ENCODE measurements around the gene ROBO4. TPM values are rescaled to one million over a fixed set of nuclear protein-coding genes. Genes with fewer than 3 reads are reported as not detected.

The ROBO4 gene
- total and polyA plus RNA-seq, 2 experiments from 2014 or later = not detected

DNA sequence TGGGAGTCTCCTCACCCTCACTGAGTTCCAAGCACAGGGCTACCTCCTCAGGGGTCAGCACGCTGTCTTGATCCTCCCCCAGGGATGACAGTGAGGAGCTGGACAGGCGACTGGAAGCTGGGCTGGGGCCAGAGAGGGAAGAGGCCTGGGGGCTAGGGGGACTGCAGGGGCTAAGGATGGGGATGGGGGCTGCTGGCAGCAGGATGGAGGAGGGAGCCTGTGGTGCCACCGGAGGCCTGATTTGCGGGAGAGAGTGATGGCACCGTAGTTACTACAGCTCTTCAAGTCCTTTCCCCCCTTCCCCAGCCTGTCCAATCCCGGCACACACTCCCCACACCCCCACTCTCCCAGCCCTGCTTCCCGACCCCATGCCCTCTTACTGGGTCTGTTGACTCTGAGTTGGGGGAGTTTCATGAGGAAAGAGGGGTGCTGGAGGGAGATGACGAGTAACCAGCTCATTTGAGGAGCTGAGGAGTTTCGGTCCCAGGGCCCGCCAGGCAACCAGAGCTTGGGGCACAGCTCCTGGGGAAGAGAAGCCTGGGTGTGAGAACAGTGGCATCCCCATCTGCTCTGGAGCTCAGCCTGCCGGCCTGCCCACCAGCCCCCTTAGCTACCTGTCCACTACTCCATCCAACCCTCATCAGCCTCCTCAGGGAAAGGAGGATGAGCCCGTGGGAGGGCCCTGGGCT lies 10.5 kb downstream of the ROBO4 start (continued):
- TF ChIP-seq, protein P1, sequence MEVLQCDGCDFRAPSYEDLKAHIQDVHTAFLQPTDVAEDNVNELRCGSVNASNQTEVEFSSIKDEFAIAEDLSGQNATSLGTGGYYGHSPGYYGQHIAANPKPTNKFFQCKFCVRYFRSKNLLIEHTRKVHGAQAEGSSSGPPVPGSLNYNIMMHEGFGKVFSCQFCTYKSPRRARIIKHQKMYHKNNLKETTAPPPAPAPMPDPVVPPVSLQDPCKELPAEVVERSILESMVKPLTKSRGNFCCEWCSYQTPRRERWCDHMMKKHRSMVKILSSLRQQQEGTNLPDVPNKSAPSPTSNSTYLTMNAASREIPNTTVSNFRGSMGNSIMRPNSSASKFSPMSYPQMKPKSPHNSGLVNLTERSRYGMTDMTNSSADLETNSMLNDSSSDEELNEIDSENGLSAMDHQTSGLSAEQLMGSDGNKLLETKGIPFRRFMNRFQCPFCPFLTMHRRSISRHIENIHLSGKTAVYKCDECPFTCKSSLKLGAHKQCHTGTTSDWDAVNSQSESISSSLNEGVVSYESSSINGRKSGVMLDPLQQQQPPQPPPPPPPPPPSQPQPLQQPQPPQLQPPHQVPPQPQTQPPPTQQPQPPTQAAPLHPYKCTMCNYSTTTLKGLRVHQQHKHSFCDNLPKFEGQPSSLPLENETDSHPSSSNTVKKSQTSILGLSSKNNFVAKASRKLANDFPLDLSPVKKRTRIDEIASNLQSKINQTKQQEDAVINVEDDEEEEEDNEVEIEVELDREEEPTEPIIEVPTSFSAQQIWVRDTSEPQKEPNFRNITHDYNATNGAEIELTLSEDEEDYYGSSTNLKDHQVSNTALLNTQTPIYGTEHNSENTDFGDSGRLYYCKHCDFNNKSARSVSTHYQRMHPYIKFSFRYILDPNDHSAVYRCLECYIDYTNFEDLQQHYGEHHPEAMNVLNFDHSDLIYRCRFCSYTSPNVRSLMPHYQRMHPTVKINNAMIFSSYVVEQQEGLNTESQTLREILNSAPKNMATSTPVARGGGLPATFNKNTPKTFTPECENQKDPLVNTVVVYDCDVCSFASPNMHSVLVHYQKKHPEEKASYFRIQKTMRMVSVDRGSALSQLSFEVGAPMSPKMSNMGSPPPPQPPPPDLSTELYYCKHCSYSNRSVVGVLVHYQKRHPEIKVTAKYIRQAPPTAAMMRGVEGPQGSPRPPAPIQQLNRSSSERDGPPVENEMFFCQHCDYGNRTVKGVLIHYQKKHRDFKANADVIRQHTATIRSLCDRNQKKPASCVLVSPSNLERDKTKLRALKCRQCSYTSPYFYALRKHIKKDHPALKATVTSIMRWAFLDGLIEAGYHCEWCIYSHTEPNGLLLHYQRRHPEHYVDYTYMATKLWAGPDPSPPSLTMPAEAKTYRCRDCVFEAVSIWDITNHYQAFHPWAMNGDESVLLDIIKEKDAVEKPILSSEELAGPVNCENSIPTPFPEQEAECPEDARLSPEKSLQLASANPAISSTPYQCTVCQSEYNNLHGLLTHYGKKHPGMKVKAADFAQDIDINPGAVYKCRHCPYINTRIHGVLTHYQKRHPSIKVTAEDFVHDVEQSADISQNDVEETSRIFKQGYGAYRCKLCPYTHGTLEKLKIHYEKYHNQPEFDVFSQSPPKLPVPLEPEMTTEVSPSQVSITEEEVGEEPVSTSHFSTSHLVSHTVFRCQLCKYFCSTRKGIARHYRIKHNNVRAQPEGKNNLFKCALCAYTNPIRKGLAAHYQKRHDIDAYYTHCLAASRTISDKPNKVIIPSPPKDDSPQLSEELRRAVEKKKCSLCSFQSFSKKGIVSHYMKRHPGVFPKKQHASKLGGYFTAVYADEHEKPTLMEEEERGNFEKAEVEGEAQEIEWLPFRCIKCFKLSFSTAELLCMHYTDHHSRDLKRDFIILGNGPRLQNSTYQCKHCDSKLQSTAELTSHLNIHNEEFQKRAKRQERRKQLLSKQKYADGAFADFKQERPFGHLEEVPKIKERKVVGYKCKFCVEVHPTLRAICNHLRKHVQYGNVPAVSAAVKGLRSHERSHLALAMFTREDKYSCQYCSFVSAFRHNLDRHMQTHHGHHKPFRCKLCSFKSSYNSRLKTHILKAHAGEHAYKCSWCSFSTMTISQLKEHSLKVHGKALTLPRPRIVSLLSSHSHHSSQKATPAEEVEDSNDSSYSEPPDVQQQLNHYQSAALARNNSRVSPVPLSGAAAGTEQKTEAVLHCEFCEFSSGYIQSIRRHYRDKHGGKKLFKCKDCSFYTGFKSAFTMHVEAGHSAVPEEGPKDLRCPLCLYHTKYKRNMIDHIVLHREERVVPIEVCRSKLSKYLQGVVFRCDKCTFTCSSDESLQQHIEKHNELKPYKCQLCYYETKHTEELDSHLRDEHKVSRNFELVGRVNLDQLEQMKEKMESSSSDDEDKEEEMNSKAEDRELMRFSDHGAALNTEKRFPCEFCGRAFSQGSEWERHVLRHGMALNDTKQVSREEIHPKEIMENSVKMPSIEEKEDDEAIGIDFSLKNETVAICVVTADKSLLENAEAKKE (CRISPR knock-in tag; IDR thresholded peaks at IDR 0.05) = no peak
- TF ChIP-seq POLR2AphosphoS5 (IDR thresholded peaks at IDR 0.05; ENCODE audit: low read depth) (no peak), EZH2phosphoT487 (IDR thresholded peaks at IDR 0.05; ENCODE audit: unreplicated experiment) (no peak), ZNF114 (CRISPR knock-in tag; IDR thresholded peaks at IDR 0.05) (no peak), CREB1 (CRISPR knock-in tag; IDR thresholded peaks at IDR 0.05; ENCODE audit: low read depth) (no peak), NANOG (IDR thresholded peaks at IDR 0.05; ENCODE audit: borderline replicate concordance) (no peak), JUNB (IDR thresholded peaks at IDR 0.05; ENCODE audit: unreplicated experiment) (no peak), STAT1 (IDR thresholded peaks at IDR 0.05; ENCODE audit: unreplicated experiment) (no peak)
- TF ChIP-seq, protein P2, sequence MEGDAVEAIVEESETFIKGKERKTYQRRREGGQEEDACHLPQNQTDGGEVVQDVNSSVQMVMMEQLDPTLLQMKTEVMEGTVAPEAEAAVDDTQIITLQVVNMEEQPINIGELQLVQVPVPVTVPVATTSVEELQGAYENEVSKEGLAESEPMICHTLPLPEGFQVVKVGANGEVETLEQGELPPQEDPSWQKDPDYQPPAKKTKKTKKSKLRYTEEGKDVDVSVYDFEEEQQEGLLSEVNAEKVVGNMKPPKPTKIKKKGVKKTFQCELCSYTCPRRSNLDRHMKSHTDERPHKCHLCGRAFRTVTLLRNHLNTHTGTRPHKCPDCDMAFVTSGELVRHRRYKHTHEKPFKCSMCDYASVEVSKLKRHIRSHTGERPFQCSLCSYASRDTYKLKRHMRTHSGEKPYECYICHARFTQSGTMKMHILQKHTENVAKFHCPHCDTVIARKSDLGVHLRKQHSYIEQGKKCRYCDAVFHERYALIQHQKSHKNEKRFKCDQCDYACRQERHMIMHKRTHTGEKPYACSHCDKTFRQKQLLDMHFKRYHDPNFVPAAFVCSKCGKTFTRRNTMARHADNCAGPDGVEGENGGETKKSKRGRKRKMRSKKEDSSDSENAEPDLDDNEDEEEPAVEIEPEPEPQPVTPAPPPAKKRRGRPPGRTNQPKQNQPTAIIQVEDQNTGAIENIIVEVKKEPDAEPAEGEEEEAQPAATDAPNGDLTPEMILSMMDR (conservative IDR thresholded peaks at IDR 0.05; ENCODE audit: low read depth in 2 of 2) = no peak
- TF ChIP-seq, protein P3, sequence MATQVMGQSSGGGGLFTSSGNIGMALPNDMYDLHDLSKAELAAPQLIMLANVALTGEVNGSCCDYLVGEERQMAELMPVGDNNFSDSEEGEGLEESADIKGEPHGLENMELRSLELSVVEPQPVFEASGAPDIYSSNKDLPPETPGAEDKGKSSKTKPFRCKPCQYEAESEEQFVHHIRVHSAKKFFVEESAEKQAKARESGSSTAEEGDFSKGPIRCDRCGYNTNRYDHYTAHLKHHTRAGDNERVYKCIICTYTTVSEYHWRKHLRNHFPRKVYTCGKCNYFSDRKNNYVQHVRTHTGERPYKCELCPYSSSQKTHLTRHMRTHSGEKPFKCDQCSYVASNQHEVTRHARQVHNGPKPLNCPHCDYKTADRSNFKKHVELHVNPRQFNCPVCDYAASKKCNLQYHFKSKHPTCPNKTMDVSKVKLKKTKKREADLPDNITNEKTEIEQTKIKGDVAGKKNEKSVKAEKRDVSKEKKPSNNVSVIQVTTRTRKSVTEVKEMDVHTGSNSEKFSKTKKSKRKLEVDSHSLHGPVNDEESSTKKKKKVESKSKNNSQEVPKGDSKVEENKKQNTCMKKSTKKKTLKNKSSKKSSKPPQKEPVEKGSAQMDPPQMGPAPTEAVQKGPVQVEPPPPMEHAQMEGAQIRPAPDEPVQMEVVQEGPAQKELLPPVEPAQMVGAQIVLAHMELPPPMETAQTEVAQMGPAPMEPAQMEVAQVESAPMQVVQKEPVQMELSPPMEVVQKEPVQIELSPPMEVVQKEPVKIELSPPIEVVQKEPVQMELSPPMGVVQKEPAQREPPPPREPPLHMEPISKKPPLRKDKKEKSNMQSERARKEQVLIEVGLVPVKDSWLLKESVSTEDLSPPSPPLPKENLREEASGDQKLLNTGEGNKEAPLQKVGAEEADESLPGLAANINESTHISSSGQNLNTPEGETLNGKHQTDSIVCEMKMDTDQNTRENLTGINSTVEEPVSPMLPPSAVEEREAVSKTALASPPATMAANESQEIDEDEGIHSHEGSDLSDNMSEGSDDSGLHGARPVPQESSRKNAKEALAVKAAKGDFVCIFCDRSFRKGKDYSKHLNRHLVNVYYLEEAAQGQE (IDR thresholded peaks at IDR 0.05; ENCODE audit: unreplicated experiment) = no peak
- TF ChIP-seq, protein P4, sequence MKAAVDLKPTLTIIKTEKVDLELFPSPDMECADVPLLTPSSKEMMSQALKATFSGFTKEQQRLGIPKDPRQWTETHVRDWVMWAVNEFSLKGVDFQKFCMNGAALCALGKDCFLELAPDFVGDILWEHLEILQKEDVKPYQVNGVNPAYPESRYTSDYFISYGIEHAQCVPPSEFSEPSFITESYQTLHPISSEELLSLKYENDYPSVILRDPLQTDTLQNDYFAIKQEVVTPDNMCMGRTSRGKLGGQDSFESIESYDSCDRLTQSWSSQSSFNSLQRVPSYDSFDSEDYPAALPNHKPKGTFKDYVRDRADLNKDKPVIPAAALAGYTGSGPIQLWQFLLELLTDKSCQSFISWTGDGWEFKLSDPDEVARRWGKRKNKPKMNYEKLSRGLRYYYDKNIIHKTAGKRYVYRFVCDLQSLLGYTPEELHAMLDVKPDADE (IDR thresholded peaks at IDR 0.05) = no peak
